Measurements from ENCODE around the gene IGSF9B. TPM values are rescaled to one million over a fixed set of nuclear protein-coding genes. Genes with fewer than 3 reads are reported as not detected.

Gene IGSF9B
- total RNA-seq, 1 donor, result 0.81 TPM

GRCh38 chr11:133985981-133986944 is 29.5 kb upstream of the IGSF9B start:
- DNase-seq (ENCODE audit: low read depth in 2 of 3, low spot score in 2 of 3), result no peak

- DNase-seq (ENCODE audit: low read depth in 2 of 3, low spot score in 2 of 3), result no peak
Observed at GRCh38 chr11:133984828-133985227, 28.1 kb upstream of the IGSF9B start.

- DNase-seq (ENCODE audit: low read depth in 2 of 3, low spot score in 2 of 3), result no peak
Observed at GRCh38 chr11:133983660-133984316, 27.0 kb upstream of the IGSF9B start.

- DNase-seq (ENCODE audit: low read depth in 2 of 3, low spot score in 2 of 3), result no peak
Observed at GRCh38 chr11:133982876-133983275, 26.1 kb upstream of the IGSF9B start.

GRCh38 chr11:133982151-133982550 is 25.4 kb upstream of the IGSF9B start:
- no peak for DNase-seq (ENCODE audit: low read depth in 2 of 3, low spot score in 2 of 3)

GRCh38 chr11:133981156-133981555 is 24.4 kb upstream of the IGSF9B start:
- no peak for DNase-seq (ENCODE audit: low read depth in 2 of 3, low spot score in 2 of 3)

- DNase-seq (ENCODE audit: low read depth in 2 of 3, low spot score in 2 of 3), result no peak
Observed at GRCh38 chr11:133980665-133981064, 23.9 kb upstream of the IGSF9B start.

- no peak for DNase-seq (ENCODE audit: low read depth in 2 of 3, low spot score in 2 of 3)
Observed at GRCh38 chr11:133978794-133979193, 22.0 kb upstream of the IGSF9B start.

- no peak for DNase-seq (ENCODE audit: low read depth in 2 of 3, low spot score in 2 of 3)
Observed at GRCh38 chr11:133977067-133977677, 20.4 kb upstream of the IGSF9B start.

- no peak for DNase-seq (ENCODE audit: low read depth in 2 of 3, low spot score in 2 of 3)
Observed at GRCh38 chr11:133975488-133975849, 18.7 kb upstream of the IGSF9B start.

- no peak for DNase-seq (ENCODE audit: low read depth in 2 of 3, low spot score in 2 of 3)
Observed at GRCh38 chr11:133974836-133975487, 18.2 kb upstream of the IGSF9B start.

GRCh38 chr11:133971881-133972280 is 15.1 kb upstream of the IGSF9B start:
- no peak for DNase-seq (ENCODE audit: low read depth in 2 of 3, low spot score in 2 of 3)

- no peak for DNase-seq (ENCODE audit: low read depth in 2 of 3, low spot score in 2 of 3)
Observed at GRCh38 chr11:133969112-133969511, 12.3 kb upstream of the IGSF9B start.

GRCh38 chr11:133968300-133968699 is 11.5 kb upstream of the IGSF9B start:
- peak in 1 of 3 donors; percentile 27 for DNase-seq (ENCODE audit: low read depth in 2 of 3, low spot score in 2 of 3)

GRCh38 chr11:133967599-133968238 is 11.0 kb upstream of the IGSF9B start:
- no peak for DNase-seq (ENCODE audit: low read depth in 2 of 3, low spot score in 2 of 3)

GRCh38 chr11:133966921-133967598 is 10.3 kb upstream of the IGSF9B start:
- DNase-seq (ENCODE audit: low read depth in 2 of 3, low spot score in 2 of 3), result peak in 1 of 3 donors; percentile 35

GRCh38 chr11:133966172-133966651 is 9.4 kb upstream of the IGSF9B start:
- no peak for DNase-seq (ENCODE audit: low read depth in 2 of 3, low spot score in 2 of 3)

- DNase-seq (ENCODE audit: low read depth in 2 of 3, low spot score in 2 of 3), result no peak
Observed at GRCh38 chr11:133965031-133965601, 8.3 kb upstream of the IGSF9B start.

- no peak for DNase-seq (ENCODE audit: low read depth in 2 of 3, low spot score in 2 of 3)
Observed at GRCh38 chr11:133964356-133964755, 7.6 kb upstream of the IGSF9B start.

Data from hematopoietic multipotent progenitor cell (in vitro differentiated cells).